Measurements from ENCODE around the gene TMEM238.

TMEM238 gene

DNA sequence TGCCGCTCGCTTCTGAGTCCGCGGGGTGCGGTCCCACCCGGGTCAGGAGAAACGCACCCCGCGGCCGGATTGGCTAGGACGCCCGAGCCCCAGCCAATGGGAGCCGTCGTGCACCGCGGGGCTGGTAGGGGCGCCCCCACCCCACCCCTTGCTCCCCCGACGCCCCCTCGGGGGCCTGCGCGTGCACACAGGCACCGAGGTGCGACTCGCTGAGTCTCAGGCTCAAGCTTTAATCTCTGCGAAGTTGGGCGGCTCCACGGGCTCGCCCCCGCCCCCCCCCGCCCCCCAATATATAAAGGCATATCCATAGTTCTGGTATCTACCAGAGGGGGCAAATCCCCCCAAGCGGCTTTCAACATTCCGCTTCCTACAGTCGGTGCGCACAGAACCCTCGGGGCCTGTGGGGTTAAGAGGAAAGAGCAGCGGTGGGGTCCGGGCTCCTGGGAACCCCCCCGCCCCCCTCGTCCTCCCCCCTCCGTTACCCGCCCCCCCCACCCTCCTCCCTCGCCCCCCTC, 29.3 kb downstream of the TMEM238 start, which contains the start of gene COX6B2:
COX6B2 (minus strand) TSS at position 22 of the 515 bp plus-strand sequence. CDS start 198 bp downstream, outside the sequence.
- no peak for DNase-seq

DNA sequence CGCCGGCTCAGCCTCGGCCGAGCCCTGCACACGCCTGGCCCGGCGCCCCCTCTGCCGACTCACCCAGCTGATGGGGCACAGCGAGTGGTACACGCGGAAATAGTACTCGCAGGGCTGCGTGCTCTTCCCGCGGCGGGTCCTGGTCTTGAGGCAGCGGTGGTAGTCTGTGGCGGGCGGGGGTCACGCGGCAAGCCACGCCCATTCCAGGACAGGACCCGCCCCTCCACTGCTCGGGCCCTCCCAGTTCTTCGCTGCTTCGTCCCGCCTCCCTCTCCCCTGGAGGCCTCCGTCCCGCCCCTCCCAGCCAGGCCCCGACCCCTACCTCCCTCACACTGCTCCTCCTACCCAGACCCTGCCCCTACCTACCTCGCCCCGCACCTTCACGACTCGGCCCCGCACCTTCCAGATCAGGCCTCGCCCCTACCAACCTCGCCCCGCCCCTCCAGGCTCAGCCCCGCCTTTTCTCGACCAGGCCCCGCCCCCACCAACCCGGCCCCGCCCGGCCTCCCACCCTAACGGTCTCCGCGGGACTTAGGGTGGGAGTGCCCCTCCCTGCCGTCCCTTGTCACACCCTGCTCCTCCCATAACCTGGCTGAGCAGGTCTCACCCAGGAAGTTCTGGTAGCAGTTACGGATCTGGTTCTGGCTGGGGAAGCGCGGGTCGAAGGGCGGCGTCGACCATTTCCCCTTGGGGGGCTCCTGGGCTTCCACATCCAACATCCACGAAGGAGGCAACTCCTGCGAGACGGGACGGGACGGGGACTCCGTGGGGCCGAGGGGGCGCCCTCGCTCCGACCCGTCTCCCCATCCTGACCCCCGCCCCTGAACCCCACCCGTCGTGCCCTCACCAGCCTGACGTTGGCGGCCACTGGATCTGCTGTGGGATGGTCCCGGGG, 30.0 kb downstream of the TMEM238 start:
- peak; percentile 43 for DNase-seq

DNA sequence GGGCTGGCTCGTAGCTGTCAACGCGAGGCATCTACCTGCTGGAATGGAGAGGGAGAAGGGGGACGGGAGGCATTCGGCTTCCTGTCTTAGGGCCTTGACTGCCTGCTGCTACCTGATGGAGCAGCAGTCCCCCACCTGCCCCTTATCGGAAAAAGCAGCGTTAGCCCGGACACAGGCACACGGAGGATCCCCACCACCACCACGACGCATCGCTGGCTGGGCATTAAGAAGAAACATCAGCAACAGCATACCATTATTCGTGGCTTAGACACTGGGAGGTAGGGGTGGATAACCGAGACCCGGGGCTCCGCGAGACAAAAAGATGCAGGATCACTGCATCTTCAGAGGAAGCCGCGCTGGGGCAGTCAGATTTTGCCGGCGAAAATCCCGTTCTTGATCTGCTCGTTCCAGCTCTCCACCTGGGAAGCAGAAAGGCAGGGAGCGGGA, 30.7 kb downstream of the TMEM238 start:
- no peak for DNase-seq

DNA sequence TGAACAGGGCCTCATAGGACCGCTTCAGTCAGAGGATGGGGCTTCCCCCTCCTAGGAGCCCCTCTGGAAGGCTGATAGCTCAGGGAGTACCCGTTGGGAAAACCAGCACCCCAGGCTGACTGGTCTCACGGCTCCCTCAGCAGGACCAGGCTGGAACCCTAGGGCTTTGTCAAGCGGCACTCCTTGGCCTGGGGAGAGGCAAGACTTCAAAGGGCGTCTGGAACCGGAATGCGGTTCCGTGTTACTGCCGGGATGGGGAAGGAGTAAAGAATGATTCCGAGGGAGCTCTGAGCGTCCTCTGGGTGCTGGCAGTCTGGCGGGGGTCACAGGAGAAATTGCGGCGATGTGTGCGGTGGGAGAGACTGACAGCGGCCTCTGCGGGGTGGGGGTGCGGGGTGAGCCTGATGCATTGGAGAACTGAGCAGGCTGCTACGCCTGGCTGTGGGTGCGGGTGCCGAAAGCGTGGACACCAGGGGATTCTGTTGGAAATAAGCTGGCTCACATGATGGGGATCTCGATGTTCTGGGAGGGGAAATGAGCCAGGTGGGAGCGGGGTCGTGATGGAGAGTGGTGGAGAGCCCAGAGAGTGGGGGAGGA, 31.4 kb downstream of the TMEM238 start:
- no peak for DNase-seq

DNA sequence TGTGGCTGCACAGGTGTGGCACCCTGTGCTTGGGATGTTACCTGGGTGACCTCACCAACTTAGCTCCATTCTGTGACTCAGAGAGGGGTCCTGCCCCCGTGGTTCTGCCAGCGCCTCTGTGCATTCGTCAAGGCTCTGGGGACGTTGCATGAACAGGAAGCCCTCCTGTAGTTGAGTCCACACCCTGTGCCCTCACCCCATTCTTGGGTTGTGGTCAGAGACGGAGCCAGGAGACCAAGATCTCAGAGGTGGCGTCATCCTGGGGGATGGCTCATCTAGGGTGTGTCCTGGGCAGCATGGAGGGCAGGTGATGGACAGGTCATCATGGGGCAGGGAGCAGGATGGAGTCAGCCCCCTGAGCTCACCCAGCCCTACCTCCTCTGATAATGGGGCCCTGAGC, 32.1 kb downstream of the TMEM238 start:
- no peak for DNase-seq

DNA sequence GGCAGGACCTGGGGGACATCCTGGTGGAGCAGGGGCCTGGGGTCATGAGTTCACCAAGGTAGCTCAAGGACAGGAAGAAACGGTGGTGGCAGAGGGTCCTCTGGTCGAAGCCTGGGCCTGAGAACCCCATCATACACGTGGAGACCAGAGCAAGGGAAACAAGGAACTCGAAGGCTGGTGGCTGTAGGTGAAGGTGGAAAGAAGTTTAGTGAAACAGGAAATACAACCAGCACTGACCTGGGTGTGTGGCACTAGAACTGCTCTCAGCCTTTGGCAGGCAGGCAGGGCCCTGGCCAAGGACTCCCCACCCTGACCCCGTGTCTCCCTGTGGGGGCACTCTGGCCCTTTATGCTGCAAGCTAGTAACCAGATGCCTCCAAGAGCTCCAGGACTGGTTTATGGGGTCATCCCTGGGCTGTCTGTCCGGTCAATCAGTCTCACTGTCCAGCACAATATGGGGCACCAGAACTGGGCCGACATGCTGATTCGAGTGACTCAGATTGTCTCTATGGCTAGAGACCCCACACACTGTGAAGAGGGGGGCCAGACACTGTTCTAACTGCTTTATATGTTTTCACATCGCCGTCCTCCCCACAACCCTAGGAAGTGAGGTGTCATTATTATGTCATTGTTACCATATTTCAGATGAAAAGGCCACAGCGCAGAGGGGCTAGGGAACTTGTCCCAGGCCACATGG, 33.3 kb downstream of the TMEM238 start:
- DNase-seq: no peak

DNA sequence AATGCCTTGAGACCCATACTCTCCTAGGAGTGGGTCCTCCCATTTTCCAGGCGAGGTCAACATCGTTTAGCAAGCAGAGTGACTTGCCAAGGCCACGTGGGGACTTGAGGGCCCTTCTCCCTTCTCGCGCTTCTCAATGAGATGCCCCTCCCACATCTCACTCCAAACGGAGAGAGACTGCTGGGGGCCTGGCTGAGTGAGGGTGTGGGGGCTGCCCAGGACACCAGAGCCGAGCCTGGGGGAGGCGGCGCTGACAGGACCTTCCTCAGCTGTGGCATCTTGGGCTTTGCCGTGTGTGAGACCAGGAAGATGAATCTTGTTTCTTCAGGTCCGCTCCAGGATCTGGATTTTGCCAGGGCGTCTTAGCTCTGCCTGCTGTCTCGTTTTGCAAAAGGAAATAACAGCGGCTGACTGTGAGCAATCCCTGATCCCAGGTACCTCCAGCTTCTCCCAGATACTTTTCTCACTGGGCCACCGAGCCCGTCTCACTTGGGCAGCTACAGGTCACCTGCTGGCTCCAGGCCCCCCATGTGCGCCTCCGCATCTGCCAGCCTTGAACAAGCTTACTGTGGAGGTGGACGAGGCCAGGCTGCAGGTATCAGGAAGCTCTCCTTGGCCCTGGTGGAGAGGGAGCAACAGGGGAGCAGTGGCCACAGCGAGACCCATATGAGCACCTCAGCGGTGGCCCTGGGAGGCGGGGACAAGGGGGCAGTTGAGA, 35.6 kb downstream of the TMEM238 start:
- no peak for DNase-seq

DNA sequence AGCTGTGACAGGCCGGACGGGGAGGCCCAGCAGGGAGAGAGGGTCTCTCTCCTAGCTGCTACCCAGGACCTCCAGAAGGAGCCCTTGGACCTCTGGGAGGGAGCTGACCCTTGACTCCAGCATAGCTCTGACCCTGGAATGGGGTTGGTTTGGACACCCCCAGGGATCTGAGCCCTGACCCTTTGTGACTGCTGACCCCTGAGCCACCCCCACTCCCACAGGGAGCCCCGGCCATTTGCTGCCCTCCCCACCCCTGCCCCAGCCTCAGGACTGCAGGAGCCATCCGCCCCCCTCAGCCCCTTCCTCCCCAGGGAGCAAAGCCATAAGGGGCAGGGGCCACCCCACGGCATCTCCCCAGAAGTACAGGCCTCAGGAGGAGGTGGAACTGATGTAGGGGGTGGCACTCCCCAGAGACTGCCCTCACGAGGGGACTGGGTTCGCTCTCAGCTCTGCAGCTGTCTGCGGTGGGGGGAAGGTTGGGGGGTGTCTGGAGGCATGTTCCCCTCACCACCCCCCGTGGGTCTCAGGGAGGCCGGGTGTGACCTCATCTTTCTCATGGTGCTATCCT, 36.6 kb downstream of the TMEM238 start:
- DNase-seq: no peak

DNA sequence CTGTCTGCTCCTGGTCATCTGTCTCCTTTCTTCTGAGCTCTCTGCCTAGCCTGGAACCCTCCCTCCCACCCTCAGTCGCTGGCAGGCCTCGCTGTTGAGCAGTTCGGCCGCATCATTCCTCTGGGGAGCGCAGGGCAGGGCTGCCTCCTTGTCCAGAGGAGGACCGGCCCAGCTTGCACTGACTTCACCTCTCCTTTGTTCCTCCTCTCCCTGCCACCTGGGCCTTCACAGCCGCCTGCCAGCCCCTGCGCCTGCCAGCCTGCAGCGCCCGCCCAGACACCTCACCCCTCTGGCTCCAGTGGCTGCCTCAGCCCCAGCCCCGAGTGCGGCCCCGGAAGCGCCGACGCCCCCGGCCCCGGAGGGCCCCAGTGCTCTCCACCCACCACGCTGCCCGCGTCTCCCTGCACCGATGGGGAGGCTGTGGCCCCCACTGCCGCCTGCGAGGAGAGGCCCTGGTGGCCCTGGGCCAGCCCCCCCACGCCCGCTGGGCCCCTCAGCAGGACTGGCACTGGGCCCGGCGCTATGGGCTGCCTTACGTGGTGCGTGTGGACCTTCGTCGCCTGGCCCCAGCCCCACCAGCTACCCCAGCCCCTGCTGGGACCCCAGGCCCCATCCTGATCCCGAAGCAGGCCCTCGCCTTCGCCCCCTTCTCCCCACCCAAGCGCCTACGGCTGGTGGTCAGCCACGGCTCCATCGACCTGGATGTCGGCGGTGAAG, 37.2 kb downstream of the TMEM238 start:
- DNase-seq: no peak

DNA sequence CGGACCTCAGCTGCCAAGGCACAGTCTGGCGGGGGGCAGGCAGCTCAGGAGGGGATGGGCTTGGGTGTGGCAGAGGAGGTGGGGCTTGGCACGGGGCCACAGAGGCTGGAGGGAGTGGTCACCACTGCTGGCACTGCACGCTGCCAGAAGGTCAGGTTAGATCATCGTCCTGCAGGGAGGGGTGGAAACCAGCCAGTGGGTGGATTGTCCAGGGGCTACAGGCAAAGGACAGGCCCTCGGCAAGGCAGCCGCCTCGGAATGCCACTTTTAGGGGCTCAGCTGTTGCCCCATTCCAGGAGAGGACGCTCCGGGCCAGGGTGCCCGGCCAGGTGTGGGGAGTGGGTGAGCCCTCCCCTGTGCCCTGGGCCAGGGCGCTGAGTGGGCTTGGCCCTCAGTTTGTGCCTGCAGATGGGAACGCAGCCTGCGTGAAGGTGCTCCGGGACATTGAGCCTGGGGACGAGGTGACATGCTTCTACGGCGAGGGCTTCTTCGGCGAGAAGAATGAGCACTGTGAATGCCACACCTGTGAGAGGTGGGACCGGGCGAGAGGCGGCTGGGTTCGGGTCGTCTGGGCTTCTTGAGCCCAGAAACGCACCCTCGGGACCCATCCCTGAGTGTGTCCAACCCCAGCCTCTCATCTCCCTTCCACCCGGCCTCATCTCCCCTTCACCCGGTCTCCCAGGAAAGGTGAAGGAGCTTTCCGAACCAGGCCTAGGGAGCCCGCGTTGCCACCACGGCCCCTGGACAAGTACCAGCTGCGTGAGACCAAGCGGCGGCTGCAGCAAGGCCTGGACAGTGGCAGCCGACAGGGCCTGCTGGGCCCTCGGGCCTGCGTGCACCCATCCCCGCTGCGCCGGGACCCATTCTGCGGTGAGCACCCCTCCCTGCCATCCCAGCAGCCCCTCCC, 38.0 kb downstream of the TMEM238 start:
- no peak for DNase-seq

DNA sequence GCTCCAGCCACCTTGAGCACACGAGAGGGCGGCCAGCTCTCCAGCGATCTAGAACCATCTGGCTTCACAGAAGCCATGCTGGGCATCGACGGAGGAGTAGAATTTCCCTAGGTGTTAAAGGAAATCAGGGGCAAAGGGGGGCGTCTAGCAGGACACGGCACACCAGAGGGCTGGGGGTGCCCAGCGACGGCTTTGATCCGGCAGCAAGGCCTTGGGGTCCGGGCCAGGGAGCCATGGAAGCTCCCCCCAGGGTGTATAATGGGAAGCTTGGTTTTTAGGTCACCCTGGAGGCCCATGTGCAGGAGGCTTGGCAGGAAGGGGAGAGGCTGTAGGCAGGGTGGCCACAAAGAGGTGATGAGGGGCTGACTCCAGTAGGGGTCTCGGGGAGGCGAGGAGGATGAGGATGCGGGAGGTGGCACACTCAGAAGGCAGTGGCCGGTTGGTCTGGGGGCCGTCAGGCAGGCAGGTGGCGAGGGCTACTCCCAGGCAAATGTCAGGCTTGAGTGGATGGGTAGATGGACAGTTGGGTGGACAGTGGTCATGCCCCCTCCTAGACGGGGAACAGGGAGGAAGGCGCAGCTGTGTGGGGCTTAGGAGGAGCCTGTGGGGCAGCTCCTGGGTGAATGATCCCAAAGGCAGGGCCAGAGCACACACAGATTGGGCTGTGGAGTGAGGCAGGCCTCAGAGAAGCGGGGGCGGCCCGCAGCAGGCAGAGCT, 38.8 kb downstream of the TMEM238 start:
- no peak for DNase-seq

DNA sequence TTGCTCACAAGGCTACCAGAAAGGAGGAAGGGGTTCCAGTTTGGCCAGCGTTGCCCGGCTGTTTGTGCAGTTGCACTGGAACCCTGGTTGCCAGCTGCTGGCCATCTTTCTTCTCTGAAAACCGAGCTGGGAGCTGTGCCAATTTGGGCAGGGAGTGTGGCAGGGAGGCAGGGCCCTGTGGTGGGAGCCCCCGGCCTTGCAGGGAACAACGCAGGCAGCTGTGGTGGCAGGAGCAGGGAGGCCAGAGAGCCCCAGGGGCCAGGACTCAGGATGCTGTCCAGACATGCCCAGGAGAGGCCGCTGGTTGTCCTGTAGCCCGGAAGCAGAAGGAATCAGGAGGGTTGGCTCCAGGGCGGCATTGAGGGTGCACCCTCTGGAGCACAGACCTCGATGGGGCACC, 39.6 kb downstream of the TMEM238 start:
- peak; percentile 58 for DNase-seq

DNA sequence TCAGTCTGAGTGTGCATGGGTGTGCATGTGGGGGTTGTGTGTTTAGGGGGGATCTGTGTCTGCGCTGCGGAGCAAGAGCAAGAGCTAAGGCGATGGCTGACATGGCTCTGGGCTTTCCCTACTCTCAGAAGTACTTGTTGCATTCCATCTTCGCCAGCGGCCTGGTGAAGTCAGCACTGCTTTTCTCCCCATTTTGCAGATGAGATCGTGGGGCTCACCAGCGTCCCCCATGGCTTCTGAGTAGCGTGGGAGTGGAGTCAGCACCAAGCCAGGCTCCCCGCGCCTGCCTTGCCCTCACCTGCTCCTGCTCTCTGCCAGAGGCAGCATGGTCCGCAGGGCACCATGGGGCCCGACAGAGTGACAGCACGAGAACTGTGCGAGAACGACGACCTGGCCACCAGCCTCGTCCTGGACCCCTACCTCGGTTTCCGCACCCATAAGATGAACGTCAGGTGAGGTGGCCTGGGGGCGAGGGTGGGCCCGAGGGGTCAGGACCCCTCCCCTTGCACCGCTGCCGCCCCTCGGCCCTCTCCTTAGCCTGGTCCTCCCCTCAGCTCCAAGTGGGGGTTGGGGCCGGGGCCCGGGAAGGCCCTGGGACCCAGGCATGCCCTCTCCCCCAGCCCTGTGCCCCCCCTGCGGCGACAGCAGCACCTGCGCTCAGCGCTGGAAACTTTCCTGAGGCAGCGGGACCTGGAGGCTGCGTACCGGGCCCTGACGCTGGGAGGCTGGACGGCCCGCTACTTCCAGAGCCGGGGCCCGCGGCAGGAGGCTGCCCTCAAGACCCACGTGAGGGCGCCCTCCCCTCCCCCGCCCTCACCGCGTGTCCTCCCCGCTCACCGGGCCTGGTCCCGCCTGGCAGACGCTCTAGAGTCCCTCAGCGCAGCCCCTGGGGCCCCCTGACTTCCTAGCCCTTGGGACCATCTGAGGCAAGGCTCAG, 42.2 kb downstream of the TMEM238 start:
- DNase-seq: no peak

DNA sequence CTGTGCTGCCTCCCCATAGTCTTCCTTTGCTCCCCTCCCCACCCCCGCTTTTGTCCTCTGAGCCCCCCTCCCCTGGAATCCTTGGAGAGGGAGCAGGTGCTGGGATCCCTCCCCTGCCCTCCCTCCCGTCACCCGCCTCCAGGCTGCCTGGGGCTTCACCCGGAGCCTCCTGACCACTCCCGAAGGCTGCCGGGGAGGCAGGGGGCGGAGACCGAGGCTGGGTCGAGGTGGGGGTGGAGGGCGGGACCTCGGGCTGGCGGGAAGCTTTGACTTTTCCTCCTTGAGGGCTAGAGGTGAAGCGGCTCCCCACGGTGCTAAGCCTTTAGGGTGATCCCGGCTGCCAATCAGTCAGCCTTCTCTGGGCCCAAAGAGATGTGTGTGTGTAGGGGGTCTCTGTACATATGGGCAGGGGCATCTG, 42.9 kb downstream of the TMEM238 start:
- peak; percentile 86 for DNase-seq

DNA sequence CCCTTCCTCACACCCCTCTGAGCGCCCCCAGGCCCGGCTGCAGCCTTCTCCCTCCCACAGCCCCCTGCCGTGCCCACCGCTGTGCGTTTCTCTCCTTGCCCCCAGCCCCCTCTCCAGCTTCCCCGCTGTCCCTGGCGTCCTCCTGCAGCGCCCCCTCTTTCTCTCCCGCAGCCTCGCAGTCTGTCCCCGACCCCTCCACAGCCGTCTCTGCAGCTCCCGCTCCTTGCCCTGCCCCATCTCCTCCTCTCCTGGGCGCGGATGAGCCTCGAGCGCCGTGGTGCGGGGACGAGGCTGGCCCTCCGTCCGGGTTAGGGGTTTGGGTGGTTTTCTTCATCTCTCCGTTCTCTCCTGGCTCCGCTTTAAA, 43.3 kb downstream of the TMEM238 start:
- DNase-seq: peak; percentile 62

DNA sequence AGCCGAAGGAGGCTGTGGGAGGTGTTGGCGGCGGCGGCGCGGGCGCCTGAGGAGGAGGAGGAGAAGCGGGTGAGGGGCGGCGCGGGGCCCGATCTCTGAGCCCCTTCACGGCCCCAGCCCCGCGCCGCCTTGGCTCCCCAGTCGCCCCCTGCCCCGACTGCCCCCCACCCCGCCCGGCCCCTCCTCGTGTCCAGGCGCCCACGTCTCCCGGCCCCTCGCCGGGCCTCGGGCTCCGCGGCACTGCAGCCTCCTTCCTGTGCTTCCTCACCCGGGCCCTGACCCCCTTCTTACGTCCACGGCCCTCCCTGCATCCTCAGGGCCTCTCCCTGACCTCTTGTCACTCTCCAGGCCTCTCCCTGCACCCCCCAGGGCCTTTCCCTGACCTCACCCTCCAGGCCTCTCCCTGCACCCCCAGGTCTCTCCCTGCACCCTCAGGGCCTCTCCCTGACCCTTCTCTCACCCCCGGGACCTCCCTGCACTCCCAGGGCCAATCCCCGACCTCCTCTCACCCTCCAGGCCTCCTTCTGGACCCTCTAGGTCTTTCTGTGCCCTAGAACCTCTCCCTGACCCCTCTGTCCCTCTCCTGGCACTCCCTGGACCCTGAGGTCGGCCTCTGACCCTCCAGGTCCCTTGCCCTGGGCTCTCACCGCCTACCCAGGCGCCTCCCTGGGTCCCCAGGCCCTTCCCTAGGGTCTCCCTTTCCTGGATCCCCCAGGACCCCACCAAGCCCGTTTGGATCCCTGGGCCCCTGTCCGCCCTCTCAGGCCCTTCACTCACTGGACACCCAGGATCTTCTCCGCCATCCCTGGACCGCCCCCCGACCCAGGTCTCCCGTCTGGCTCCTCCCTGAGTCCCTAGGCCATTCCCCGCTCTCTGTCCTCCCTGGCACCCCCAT, 44.0 kb downstream of the TMEM238 start:
- no peak for DNase-seq

DNA sequence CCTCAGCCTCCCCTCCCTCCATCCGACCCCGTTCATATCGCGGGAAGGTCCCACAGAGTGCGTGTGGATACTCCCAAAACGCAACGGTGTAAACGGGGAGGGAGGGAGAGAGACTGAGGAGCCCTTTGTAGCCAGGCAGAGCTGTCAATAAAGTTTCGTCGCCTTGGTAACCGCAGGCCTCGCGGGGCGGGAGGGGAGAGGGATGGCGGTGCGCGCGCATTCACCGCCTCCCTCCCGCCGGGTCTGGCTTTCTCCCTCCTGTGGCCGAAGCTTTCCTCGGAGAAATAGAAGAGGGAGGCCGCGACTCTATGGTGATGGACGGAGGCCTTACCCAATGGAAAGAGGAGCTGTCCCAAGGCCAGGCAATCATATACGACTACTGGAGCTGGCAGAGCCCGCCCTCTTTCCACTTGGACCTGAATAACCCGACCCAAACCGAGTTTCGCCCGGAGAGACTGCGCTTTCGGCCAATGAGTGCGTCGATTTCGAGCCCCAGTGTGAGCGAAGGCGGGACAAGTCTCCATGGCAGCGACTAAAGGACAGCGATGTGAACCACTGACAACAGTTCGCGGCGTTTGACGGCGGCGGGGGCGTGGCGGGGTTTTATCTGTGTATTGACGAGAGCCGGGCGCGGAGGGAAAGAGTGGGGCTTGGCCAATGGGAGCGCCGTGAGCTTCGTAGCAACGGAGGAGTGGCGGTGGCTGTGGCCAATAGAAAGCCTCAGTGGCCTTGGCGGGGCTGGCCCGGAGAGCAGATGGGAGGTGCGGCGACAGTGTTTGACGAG, 44.8 kb downstream of the TMEM238 start, which contains the start of gene KMT5C:
KMT5C (plus strand) TSS at position 772 of the 784 bp plus-strand sequence. CDS start 2,061 bp downstream, outside the sequence.
- DNase-seq: peak; percentile 99

All from NCI-H345 (cell line).